Osteocyte (in vitro differentiated cells): Measurements from ENCODE around the gene PLPP3. TPM values are rescaled to one million over a fixed set of nuclear protein-coding genes. Genes with fewer than 3 reads are reported as not detected.

ENCODE experiments used
- DNase-seq: peaks from one replicate; pipeline ENCODE4 v3.0.0; 2021; ENCODE audit warnings: mixed read lengths; ENCODE audit not compliant: unreplicated experiment; ENCODE audit errors: extremely low spot score
- H3K27ac Mint-ChIP-seq: one replicate; pipeline ENCODE4 v1.8.0; 2021; ENCODE audit warnings: mild to moderate bottlenecking, mixed read lengths; ENCODE audit not compliant: unreplicated experiment
- H3K27me3 Mint-ChIP-seq: one replicate; pipeline ENCODE4 v1.8.0; 2021; ENCODE audit warnings: mixed read lengths; ENCODE audit not compliant: unreplicated experiment
- H3K36me3 Mint-ChIP-seq: one replicate; pipeline ENCODE4 v1.8.0; 2021; ENCODE audit warnings: mixed read lengths; ENCODE audit not compliant: unreplicated experiment
- H3K4me1 Mint-ChIP-seq: one replicate; pipeline ENCODE4 v1.8.0; 2021; ENCODE audit warnings: mixed read lengths; ENCODE audit not compliant: unreplicated experiment
- H3K4me3 Mint-ChIP-seq: one replicate; pipeline ENCODE4 v1.8.0; 2021; ENCODE audit warnings: mild to moderate bottlenecking, moderate library complexity, mixed read lengths; ENCODE audit not compliant: unreplicated experiment
- H3K9me3 Mint-ChIP-seq: one replicate; pipeline ENCODE4 v1.8.0; 2021; ENCODE audit warnings: mixed read lengths; ENCODE audit not compliant: unreplicated experiment
- total RNA-seq: library from RNA; stranded (reverse); gene quantifications from 2 replicates; pipeline ENCODE4 v1.2.1, GENCODE V29; 2021
- TF ChIP-seq, protein P1 (sequence below): fragments of 200-600 bp; sonication (generic); IDR thresholded peaks from 2 replicates; pipeline ENCODE4 v1.5.0; 2021; ENCODE audit warnings: antibody characterized with exemption, mild to moderate bottlenecking, moderate library complexity

Gene PLPP3
- total RNA-seq, 1 donor from 2014 or later = 157 TPM

- Mint-ChIP-seq H3K4me1 (no peaks in the 10 kb centered on the region), H3K27me3 (no peaks in the 10 kb centered on the region), H3K36me3 (peaks cover 6% of the 10 kb centered on the region), H3K9me3 (no peaks in the 10 kb centered on the region), H3K4me3 (no peak overlapping the region), H3K27ac (no peak overlapping the region)
- no peak for DNase-seq
- TF ChIP-seq, protein P1, sequence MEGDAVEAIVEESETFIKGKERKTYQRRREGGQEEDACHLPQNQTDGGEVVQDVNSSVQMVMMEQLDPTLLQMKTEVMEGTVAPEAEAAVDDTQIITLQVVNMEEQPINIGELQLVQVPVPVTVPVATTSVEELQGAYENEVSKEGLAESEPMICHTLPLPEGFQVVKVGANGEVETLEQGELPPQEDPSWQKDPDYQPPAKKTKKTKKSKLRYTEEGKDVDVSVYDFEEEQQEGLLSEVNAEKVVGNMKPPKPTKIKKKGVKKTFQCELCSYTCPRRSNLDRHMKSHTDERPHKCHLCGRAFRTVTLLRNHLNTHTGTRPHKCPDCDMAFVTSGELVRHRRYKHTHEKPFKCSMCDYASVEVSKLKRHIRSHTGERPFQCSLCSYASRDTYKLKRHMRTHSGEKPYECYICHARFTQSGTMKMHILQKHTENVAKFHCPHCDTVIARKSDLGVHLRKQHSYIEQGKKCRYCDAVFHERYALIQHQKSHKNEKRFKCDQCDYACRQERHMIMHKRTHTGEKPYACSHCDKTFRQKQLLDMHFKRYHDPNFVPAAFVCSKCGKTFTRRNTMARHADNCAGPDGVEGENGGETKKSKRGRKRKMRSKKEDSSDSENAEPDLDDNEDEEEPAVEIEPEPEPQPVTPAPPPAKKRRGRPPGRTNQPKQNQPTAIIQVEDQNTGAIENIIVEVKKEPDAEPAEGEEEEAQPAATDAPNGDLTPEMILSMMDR = no peak
Measured at GRCh38 chr1:56461158-56462127, 117.9 kb downstream of the PLPP3 start.

- no peaks in the 10 kb centered on the region for H3K36me3 Mint-ChIP-seq
- H3K4me3 Mint-ChIP-seq = no peak overlapping the region
- H3K27ac Mint-ChIP-seq = no peak overlapping the region
- TF ChIP-seq, protein P1 = no peak
- no peaks in the 10 kb centered on the region for H3K4me1 Mint-ChIP-seq
- no peaks in the 10 kb centered on the region for H3K9me3 Mint-ChIP-seq
- H3K27me3 Mint-ChIP-seq = no peaks in the 10 kb centered on the region
- no peak for DNase-seq
Measured at GRCh38 chr1:56459260-56459659, 120.1 kb downstream of the PLPP3 start.

DNA sequence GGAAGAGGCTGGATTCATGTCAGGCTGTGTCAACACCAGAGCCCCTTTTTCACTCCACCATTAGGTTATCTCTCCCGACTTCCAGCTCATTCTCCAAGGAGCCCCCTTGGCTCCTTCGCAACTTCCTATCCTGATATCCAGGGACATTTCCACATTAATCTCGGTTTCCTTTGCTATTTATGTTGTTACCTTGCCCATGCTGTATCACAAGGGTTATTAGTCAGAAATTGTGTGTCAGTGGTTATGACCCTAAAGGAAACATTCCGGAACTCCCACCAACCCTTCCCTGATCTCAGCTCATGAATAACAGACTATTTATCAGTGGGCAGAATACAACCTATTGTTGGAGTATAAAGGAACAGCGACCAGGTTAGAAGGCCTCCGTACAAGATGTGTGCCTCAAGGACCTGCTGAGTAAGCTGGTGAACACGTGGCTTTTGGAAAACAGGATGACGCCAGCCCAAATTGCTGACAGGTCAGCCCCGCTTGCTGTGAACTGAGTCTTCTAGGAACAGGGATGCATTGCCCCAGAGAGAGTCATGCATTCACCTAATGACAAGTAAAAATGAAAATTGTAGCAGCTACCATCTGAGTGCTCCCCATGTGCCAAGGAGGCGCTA is 121.5 kb downstream of the PLPP3 start:
- TF ChIP-seq, protein P1 = no peak
- no peak for DNase-seq
- H3K9me3 Mint-ChIP-seq = no peaks in the 10 kb centered on the region
- no peak overlapping the region for H3K4me3 Mint-ChIP-seq
- no peaks in the 10 kb centered on the region for H3K36me3 Mint-ChIP-seq
- peaks cover 4% of the 10 kb centered on the region for H3K4me1 Mint-ChIP-seq
- H3K27ac Mint-ChIP-seq = no peak overlapping the region
- H3K27me3 Mint-ChIP-seq = no peaks in the 10 kb centered on the region

GRCh38 chr1:56456435-56457101 is 122.8 kb downstream of the PLPP3 start:
- no peak overlapping the region for H3K4me3 Mint-ChIP-seq
- DNase-seq = no peak
- H3K9me3 Mint-ChIP-seq = no peaks in the 10 kb centered on the region
- H3K27ac Mint-ChIP-seq = no peak overlapping the region
- TF ChIP-seq, protein P1 = no peak
- no peaks in the 10 kb centered on the region for H3K36me3 Mint-ChIP-seq
- no peaks in the 10 kb centered on the region for H3K27me3 Mint-ChIP-seq
- peaks cover 12% of the 10 kb centered on the region for H3K4me1 Mint-ChIP-seq
